ENCODE measurements around the gene ADAMTS7.

DNA sequence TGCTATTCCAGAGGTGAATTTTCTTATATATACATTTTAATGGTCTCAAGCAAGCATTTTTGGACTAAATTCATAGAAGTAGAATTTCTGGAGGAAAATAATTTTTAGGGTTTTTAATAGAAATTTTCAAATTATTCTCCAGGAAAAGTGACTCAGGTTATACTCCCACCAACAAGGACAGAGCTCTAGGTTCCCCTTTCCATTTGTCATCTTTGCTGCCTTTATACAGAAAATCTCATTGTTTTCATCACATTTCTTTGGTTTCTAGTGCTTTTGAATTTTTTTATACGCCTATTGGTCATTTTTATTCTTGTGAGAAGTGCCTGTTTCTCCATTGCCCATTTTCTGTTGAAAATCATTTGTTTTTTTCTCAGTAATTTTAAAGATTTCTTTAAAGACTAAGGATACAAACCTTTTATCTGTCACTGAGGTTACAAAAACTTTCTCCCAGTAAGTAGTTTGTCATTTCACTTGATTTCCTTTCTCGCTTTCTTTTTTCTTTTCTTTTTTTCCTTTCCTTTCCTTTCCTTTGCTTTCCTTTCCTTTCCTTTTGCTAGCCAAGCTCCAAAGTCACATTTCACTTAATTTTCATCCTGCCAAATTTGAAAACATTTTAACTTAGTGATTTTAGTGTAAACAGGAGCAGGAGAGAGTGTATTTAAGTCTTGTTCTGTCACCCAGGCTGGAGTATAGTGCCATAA lies 93.2 kb downstream of the ADAMTS7 start:
- TF ChIP-seq EP300 (IDR thresholded peaks at IDR 0.05) (no peak), FOSB (CRISPR knock-in tag; IDR thresholded peaks at IDR 0.05) (no peak), BHLHE40 (IDR thresholded peaks at IDR 0.05; ENCODE audit: low read depth, low read length) (no peak), POLR2A (IDR thresholded peaks at IDR 0.05; ENCODE audit: low read length) (no peak), CHD2 (IDR thresholded peaks at IDR 0.05; ENCODE audit: low read length, partially characterized antibody) (no peak), HDAC2 (IDR thresholded peaks at IDR 0.05) (no peak), NFE2L2 (conservative IDR thresholded peaks at IDR 0.05; ENCODE audit: low read length) (no peak), RAD21 (conservative IDR thresholded peaks at IDR 0.05 in 1 of 2, IDR thresholded peaks at IDR 0.05 in 1 of 2) (no peak), MAZ (IDR thresholded peaks at IDR 0.05; ENCODE audit: borderline replicate concordance, low read depth, low read length) (no peak), POLR2AphosphoS2 (conservative IDR thresholded peaks at IDR 0.05; ENCODE audit: low read length) (no peak), JUN (IDR thresholded peaks at IDR 0.05) (no peak)
- TF ChIP-seq, protein P1, sequence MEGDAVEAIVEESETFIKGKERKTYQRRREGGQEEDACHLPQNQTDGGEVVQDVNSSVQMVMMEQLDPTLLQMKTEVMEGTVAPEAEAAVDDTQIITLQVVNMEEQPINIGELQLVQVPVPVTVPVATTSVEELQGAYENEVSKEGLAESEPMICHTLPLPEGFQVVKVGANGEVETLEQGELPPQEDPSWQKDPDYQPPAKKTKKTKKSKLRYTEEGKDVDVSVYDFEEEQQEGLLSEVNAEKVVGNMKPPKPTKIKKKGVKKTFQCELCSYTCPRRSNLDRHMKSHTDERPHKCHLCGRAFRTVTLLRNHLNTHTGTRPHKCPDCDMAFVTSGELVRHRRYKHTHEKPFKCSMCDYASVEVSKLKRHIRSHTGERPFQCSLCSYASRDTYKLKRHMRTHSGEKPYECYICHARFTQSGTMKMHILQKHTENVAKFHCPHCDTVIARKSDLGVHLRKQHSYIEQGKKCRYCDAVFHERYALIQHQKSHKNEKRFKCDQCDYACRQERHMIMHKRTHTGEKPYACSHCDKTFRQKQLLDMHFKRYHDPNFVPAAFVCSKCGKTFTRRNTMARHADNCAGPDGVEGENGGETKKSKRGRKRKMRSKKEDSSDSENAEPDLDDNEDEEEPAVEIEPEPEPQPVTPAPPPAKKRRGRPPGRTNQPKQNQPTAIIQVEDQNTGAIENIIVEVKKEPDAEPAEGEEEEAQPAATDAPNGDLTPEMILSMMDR (IDR thresholded peaks at IDR 0.05) = no peak
- TF ChIP-seq, protein P2, sequence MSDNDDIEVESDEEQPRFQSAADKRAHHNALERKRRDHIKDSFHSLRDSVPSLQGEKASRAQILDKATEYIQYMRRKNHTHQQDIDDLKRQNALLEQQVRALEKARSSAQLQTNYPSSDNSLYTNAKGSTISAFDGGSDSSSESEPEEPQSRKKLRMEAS (IDR thresholded peaks at IDR 0.05) = no peak

Measured in A549 (cell line).